ENCODE measurements around the gene MCF2L2.

MCF2L2 gene

DNA sequence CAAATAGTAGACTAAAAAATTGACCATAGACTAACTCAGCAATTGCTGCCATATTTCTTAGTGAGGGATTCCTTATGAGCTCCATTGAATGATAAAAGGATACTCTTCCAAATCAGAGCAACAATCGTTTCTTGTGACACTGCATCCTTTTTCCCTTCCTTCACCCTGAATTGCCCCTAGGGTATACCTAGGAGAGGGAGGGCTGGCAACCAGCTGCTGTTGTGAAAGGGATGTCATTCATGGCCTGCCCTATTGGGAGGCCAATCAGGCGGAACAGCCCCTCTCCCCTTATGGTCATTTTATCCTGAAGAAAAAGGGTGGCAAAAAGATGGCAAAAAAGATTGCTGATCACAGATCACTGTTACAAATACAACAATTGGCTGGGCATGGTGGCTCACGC, 149.0 kb downstream of the MCF2L2 start:
- CTCF ChIA-PET, result no interaction called here
- DNase-seq (ENCODE audit: extremely low spot score), result no peak
- POLR2A ChIA-PET, result no interaction called here
- TF ChIP-seq SUZ12 (IDR thresholded peaks at IDR 0.05), result no peak
- TF ChIP-seq BHLHE40 (IDR thresholded peaks at IDR 0.05; ENCODE audit: borderline replicate concordance), result no peak
- no peak for TF ChIP-seq SP1 (IDR thresholded peaks at IDR 0.05)
- no peak for TF ChIP-seq LEF1 (IDR thresholded peaks at IDR 0.05; ENCODE audit: borderline replicate concordance)

- CTCF ChIA-PET, result no interaction called here
- TF ChIP-seq SUZ12 (IDR thresholded peaks at IDR 0.05), result no peak
- TF ChIP-seq ELF4 (IDR thresholded peaks at IDR 0.05), result no peak
- no peak for TF ChIP-seq LEF1 (IDR thresholded peaks at IDR 0.05; ENCODE audit: borderline replicate concordance)
- TF ChIP-seq ARNT (IDR thresholded peaks at IDR 0.05), result no peak
- TF ChIP-seq FOXM1 (IDR thresholded peaks at IDR 0.05; ENCODE audit: borderline replicate concordance), result no peak
- TF ChIP-seq L3MBTL2 (conservative IDR thresholded peaks at IDR 0.05), result no peak
- no peak for TF ChIP-seq HDGF (IDR thresholded peaks at IDR 0.05; ENCODE audit: borderline replicate concordance)
- no peak for TF ChIP-seq FOXA1 (IDR thresholded peaks at IDR 0.05)
- no peak for TF ChIP-seq FOXK2 (IDR thresholded peaks at IDR 0.05)
- TF ChIP-seq, protein P1, sequence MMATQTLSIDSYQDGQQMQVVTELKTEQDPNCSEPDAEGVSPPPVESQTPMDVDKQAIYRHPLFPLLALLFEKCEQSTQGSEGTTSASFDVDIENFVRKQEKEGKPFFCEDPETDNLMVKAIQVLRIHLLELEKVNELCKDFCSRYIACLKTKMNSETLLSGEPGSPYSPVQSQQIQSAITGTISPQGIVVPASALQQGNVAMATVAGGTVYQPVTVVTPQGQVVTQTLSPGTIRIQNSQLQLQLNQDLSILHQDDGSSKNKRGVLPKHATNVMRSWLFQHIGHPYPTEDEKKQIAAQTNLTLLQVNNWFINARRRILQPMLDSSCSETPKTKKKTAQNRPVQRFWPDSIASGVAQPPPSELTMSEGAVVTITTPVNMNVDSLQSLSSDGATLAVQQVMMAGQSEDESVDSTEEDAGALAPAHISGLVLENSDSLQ (IDR thresholded peaks at IDR 0.05), result no peak
- TF ChIP-seq NFRKB (IDR thresholded peaks at IDR 0.05), result no peak
- no peak for TF ChIP-seq TARDBP (IDR thresholded peaks at IDR 0.05)
- TF ChIP-seq CTBP1 (IDR thresholded peaks at IDR 0.05; ENCODE audit: borderline replicate concordance), result no peak
- POLR2A ChIA-PET, result no interaction called here
- DNase-seq (ENCODE audit: extremely low spot score), result no peak
These were observed 149.8 kb downstream of the MCF2L2 start for GRCh38 chr3:183278479-183279088.

GRCh38 chr3:183277260-183277659, 151.2 kb downstream of the MCF2L2 start:
- TF ChIP-seq BHLHE40 (IDR thresholded peaks at IDR 0.05; ENCODE audit: borderline replicate concordance) (no peak), TARDBP (IDR thresholded peaks at IDR 0.05) (no peak), ARNT (IDR thresholded peaks at IDR 0.05) (no peak), SUZ12 (IDR thresholded peaks at IDR 0.05) (no peak), LEF1 (IDR thresholded peaks at IDR 0.05; ENCODE audit: borderline replicate concordance) (no peak), L3MBTL2 (conservative IDR thresholded peaks at IDR 0.05) (no peak), HDGF (IDR thresholded peaks at IDR 0.05; ENCODE audit: borderline replicate concordance) (no peak), FOXK2 (IDR thresholded peaks at IDR 0.05) (no peak)
- TF ChIP-seq, protein P1 (IDR thresholded peaks at IDR 0.05), result no peak
- no peak for DNase-seq (ENCODE audit: extremely low spot score)
- CTCF ChIA-PET, result no interaction called here
- POLR2A ChIA-PET, result no interaction called here

DNA sequence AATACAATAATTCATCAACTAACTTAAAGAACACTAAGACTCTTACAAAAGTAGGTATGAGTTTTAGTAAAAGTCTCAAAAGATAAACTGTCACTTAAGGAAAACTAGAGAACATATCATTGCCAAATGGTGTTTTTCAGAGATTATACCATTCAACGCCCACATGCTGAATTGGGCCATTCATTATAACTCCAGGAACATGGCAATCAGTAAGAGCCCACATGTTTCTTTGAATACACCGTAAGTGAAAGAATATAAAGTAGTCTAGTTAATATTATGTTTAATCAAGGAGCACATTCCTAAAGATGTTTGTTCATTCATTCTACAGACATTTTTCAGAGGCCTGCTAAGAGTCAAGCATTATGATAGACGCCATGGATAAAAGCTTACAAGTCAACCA, 152.5 kb downstream of the MCF2L2 start:
- ChIA-PET POLR2A (no interaction called here), CTCF (no interaction called here)
- TF ChIP-seq NFRKB (IDR thresholded peaks at IDR 0.05) (no peak), CTBP1 (IDR thresholded peaks at IDR 0.05; ENCODE audit: borderline replicate concordance) (no peak), BHLHE40 (IDR thresholded peaks at IDR 0.05; ENCODE audit: borderline replicate concordance) (no peak), LEF1 (IDR thresholded peaks at IDR 0.05; ENCODE audit: borderline replicate concordance) (no peak), HDGF (IDR thresholded peaks at IDR 0.05; ENCODE audit: borderline replicate concordance) (no peak), SUZ12 (IDR thresholded peaks at IDR 0.05) (no peak)
- TF ChIP-seq, protein P1 (IDR thresholded peaks at IDR 0.05), result no peak
- no peak for DNase-seq (ENCODE audit: extremely low spot score)

GRCh38 chr3:183275418-183275817, 153.0 kb downstream of the MCF2L2 start:
- no peak for TF ChIP-seq BHLHE40 (IDR thresholded peaks at IDR 0.05; ENCODE audit: borderline replicate concordance)
- no peak for TF ChIP-seq TARDBP (IDR thresholded peaks at IDR 0.05)
- TF ChIP-seq LEF1 (IDR thresholded peaks at IDR 0.05; ENCODE audit: borderline replicate concordance), result no peak
- no peak for TF ChIP-seq SUZ12 (IDR thresholded peaks at IDR 0.05)
- no peak for TF ChIP-seq ELF4 (IDR thresholded peaks at IDR 0.05)
- no peak for TF ChIP-seq ARNT (IDR thresholded peaks at IDR 0.05)
- no peak for TF ChIP-seq L3MBTL2 (conservative IDR thresholded peaks at IDR 0.05)
- no peak for TF ChIP-seq FOXA1 (IDR thresholded peaks at IDR 0.05)
- TF ChIP-seq CTBP1 (IDR thresholded peaks at IDR 0.05; ENCODE audit: borderline replicate concordance), result no peak
- TF ChIP-seq NFRKB (IDR thresholded peaks at IDR 0.05), result no peak
- TF ChIP-seq HDGF (IDR thresholded peaks at IDR 0.05; ENCODE audit: borderline replicate concordance), result no peak
- no peak for TF ChIP-seq ZNF384 (IDR thresholded peaks at IDR 0.05)
- TF ChIP-seq FOXK2 (IDR thresholded peaks at IDR 0.05), result no peak
- TF ChIP-seq, protein P1 (IDR thresholded peaks at IDR 0.05), result no peak
- TF ChIP-seq FOXM1 (IDR thresholded peaks at IDR 0.05; ENCODE audit: borderline replicate concordance), result no peak
- TF ChIP-seq SP1 (IDR thresholded peaks at IDR 0.05), result no peak
- CTCF ChIA-PET, result no interaction called here
- POLR2A ChIA-PET, result no interaction called here
- no peak for DNase-seq (ENCODE audit: extremely low spot score)

- TF ChIP-seq BHLHE40 (IDR thresholded peaks at IDR 0.05; ENCODE audit: borderline replicate concordance) (no peak), FOXA1 (IDR thresholded peaks at IDR 0.05) (no peak), FOXK2 (IDR thresholded peaks at IDR 0.05) (no peak), LEF1 (IDR thresholded peaks at IDR 0.05; ENCODE audit: borderline replicate concordance) (no peak), ZNF384 (IDR thresholded peaks at IDR 0.05) (no peak)
- TF ChIP-seq, protein P1 (IDR thresholded peaks at IDR 0.05), result no peak
- DNase-seq (ENCODE audit: extremely low spot score), result no peak
- ChIA-PET CTCF (no interaction called here), POLR2A (no interaction called here)
These were observed 153.8 kb downstream of the MCF2L2 start for GRCh38 chr3:183274609-183275008.

Measured in HEK293T (cell line).